OCI-LY1 (cell line): ENCODE results near the gene VPS4A.

Experiments used
- CTCF ChIP-seq: fragments of 200-600 bp; sonication (generic), shearing (Covaris generic); IDR thresholded peaks from 2 replicates; pipeline ENCODE4 v1.5.1; 2017; ENCODE audit warnings: mild to moderate bottlenecking, antibody characterized with exemption, low read length, moderate library complexity, mixed read lengths
- EZH2 ChIP-seq: fragments of 200-600 bp; sonication (generic), shearing (Covaris generic); IDR thresholded peaks from 2 replicates; pipeline ENCODE4 v1.8.0; 2017; ENCODE audit warnings: borderline replicate concordance, mixed run types, mild to moderate bottlenecking, antibody characterized with exemption, low read length, moderate library complexity, mixed read lengths

GRCh38 chr16:69348222-69348621, 37.1 kb downstream of the VPS4A start:
- no peak for TF ChIP-seq CTCF
- TF ChIP-seq EZH2, result no peak
